ENCODE data around the gene MTMR8.
"Not testable (repeated sequence)": the region's sequence is repeated elsewhere in the genome, so short reads cannot be mapped to it uniquely, and the experiment has no call there.

The MTMR8 gene

DNA sequence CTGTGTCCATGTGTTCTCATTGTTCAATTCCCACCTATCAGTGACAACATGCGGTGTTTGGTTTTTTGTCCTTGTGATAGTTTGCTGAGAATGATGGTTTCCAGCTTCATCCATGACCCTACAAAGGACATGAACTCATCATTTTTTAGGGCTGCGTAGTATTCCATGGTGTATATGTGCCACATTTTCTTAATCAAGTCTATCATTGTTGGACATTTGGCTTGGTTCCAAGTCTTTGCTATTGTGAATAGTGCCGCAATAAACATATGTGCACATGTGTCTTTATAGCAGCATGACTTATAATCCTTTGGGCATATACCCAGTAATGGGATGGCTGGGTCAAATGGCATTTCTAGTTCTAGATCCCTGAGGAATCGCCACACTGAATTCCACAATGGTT is 14.5 kb downstream of the MTMR8 start:
- H3K36me3 ChIP-seq (ENCODE audit: insufficient read depth, low read length); H3K9me3 ChIP-seq (replicated peaks; ENCODE audit: low read length); H3K9ac ChIP-seq (ENCODE audit: low read depth, low read length); H3K4me3 ChIP-seq (ENCODE audit: low read length); H3K27me3 ChIP-seq (ENCODE audit: control insufficient read depth, insufficient read depth, low read length); H3K4me2 ChIP-seq (ENCODE audit: low read length); H3K4me1 ChIP-seq (ENCODE audit: control insufficient read depth, insufficient read depth, low read length): not testable (repeated sequence)

DNA sequence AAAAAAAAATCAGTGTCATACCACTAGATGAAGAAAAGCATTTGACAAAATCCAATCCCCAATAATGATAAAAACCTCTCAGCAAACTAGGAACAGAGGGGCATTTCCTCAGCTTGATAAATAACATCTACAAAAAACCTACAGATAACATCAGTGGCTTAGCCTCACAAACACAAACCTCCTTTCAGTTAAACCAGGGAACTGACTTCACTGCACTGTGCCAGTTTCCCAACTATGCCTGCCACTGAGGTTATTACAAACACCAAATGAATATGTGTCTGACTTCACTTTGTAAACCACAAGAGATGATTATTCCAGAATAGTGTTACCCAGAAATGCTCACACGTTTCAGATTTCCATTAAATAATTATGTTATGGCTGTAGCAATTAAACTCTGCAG is 15.3 kb downstream of the MTMR8 start:
- H3K36me3 ChIP-seq (ENCODE audit: insufficient read depth, low read length): no peaks in the 10 kb centered on the region
- no peak overlapping the region for H3K9ac ChIP-seq (ENCODE audit: low read depth, low read length)
- H3K9me3 ChIP-seq (replicated peaks; ENCODE audit: low read length): no peaks in the 10 kb centered on the region
- no peaks in the 10 kb centered on the region for H3K4me1 ChIP-seq (ENCODE audit: control insufficient read depth, insufficient read depth, low read length)
- H3K27me3 ChIP-seq (ENCODE audit: control insufficient read depth, insufficient read depth, low read length): no peaks in the 10 kb centered on the region
- no peak overlapping the region for H3K4me3 ChIP-seq (ENCODE audit: low read length)
- H3K4me2 ChIP-seq (ENCODE audit: low read length): no peak overlapping the region

- Histone ChIP-seq H3K4me1 (ENCODE audit: control insufficient read depth, insufficient read depth, low read length) (no peaks in the 10 kb centered on the region), H3K9me3 (replicated peaks; ENCODE audit: low read length) (no peaks in the 10 kb centered on the region), H3K27me3 (ENCODE audit: control insufficient read depth, insufficient read depth, low read length) (no peaks in the 10 kb centered on the region), H3K9ac (ENCODE audit: low read depth, low read length) (no peak overlapping the region), H3K4me3 (ENCODE audit: low read length) (no peak overlapping the region), H3K4me2 (ENCODE audit: low read length) (no peak overlapping the region), H3K36me3 (ENCODE audit: insufficient read depth, low read length) (no peaks in the 10 kb centered on the region)
Observed at GRCh38 chrX:64377753-64378152, 17.5 kb downstream of the MTMR8 start.

- H3K9me3 ChIP-seq (replicated peaks; ENCODE audit: low read length): no peaks in the 10 kb centered on the region
- H3K4me2 ChIP-seq (ENCODE audit: low read length): no peak overlapping the region
- H3K4me3 ChIP-seq (ENCODE audit: low read length): no peak overlapping the region
Observed at GRCh38 chrX:64352081-64352480, 43.2 kb downstream of the MTMR8 start.

DNA sequence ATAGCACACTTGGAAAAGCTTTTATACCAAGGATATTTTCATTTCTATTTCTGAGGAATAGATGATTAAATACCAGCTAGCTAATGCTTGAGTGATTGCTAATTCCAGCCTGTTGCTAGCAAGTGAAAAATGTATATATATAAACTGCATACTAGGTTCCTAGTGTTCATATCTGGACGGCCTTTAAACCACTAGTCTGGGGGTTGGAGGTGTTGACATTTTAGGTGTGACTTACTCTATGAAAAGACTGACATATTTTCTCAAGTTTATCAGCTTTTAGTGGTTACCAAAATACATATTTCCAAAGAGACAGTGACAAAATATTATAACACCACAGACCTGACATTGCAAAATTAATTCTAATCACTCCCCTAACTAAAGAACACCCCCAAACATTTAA is 44.7 kb downstream of the MTMR8 start:
- no peak overlapping the region for H3K9ac ChIP-seq (ENCODE audit: low read depth, low read length)
- no peaks in the 10 kb centered on the region for H3K36me3 ChIP-seq (ENCODE audit: insufficient read depth, low read length)
- no peaks in the 10 kb centered on the region for H3K27me3 ChIP-seq (ENCODE audit: control insufficient read depth, insufficient read depth, low read length)

More at GRCh38 chrX:64352081-64352480, 43.2 kb downstream of the MTMR8 start:
- Histone ChIP-seq H3K27me3 (ENCODE audit: control insufficient read depth, insufficient read depth, low read length) (no peaks in the 10 kb centered on the region), H3K36me3 (ENCODE audit: insufficient read depth, low read length) (no peaks in the 10 kb centered on the region), H3K4me1 (ENCODE audit: control insufficient read depth, insufficient read depth, low read length) (no peaks in the 10 kb centered on the region), H3K9ac (ENCODE audit: low read depth, low read length) (no peak overlapping the region)

GRCh38 chrX:64350047-64350446 is 45.2 kb downstream of the MTMR8 start:
- Histone ChIP-seq H3K4me3 (ENCODE audit: low read length) (no peak overlapping the region), H3K4me2 (ENCODE audit: low read length) (no peak overlapping the region), H3K9ac (ENCODE audit: low read depth, low read length) (no peak overlapping the region), H3K4me1 (ENCODE audit: control insufficient read depth, insufficient read depth, low read length) (no peaks in the 10 kb centered on the region), H3K36me3 (ENCODE audit: insufficient read depth, low read length) (no peaks in the 10 kb centered on the region), H3K9me3 (replicated peaks; ENCODE audit: low read length) (no peaks in the 10 kb centered on the region), H3K27me3 (ENCODE audit: control insufficient read depth, insufficient read depth, low read length) (no peaks in the 10 kb centered on the region)

More for the DNA sequence above, 44.7 kb downstream of the MTMR8 start:
- Histone ChIP-seq H3K9me3 (replicated peaks; ENCODE audit: low read length) (no peaks in the 10 kb centered on the region), H3K4me1 (ENCODE audit: control insufficient read depth, insufficient read depth, low read length) (no peaks in the 10 kb centered on the region), H3K4me3 (ENCODE audit: low read length) (no peak overlapping the region), H3K4me2 (ENCODE audit: low read length) (no peak overlapping the region)

DNA sequence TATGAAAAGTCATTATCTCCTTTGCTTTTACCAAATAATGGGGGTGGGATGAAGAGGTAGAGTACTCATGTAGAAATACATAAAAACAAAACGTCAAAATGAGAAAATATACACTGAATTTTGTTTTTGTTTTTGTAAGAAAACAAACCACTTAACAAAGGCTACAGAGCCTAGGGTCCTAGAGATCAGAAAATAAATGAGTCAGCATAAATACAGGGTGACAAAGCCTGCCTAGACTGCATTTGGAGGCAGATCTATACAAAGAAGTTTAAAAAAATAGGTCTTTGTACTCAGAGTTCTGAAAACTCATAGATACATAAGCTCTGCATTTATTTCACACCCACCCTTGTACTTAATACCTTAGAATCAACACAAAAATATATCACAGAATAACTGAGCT is 52.4 kb downstream of the MTMR8 start:
- Histone ChIP-seq H3K36me3 (ENCODE audit: insufficient read depth, low read length) (no peaks in the 10 kb centered on the region), H3K9ac (ENCODE audit: low read depth, low read length) (no peak overlapping the region), H3K4me3 (ENCODE audit: low read length) (no peak overlapping the region), H3K27me3 (ENCODE audit: control insufficient read depth, insufficient read depth, low read length) (no peaks in the 10 kb centered on the region), H3K4me1 (ENCODE audit: control insufficient read depth, insufficient read depth, low read length) (no peaks in the 10 kb centered on the region), H3K4me2 (ENCODE audit: low read length) (no peak overlapping the region), H3K9me3 (replicated peaks; ENCODE audit: low read length) (no peaks in the 10 kb centered on the region)

- H3K9me3 ChIP-seq (replicated peaks; ENCODE audit: low read length): no peaks in the 10 kb centered on the region
Observed at GRCh38 chrX:64338296-64338695, 57.0 kb downstream of the MTMR8 start.

DNA sequence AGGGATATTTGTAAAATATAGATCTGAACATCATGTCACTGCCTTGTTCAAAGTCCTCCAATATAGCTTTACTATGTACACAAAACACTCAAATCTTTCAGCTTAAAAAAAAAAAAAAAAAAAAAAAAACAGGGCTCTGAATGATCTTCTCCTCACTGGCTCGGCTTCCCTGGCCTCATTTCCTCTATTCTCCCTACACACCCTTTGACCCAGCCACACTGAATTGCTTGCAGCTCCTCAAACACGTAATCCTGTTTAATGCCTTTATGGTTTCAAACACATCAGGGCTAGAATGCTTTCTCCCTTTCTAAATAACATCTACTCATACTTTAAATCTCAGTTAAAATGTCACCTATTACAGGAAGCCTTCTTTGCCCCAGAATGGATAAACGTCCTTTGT is 60.8 kb downstream of the MTMR8 start:
- no peak overlapping the region for H3K9ac ChIP-seq (ENCODE audit: low read depth, low read length)
- H3K27me3 ChIP-seq (ENCODE audit: control insufficient read depth, insufficient read depth, low read length): no peaks in the 10 kb centered on the region
- no peak overlapping the region for H3K4me3 ChIP-seq (ENCODE audit: low read length)
- H3K36me3 ChIP-seq (ENCODE audit: insufficient read depth, low read length): no peaks in the 10 kb centered on the region
- no peaks in the 10 kb centered on the region for H3K4me1 ChIP-seq (ENCODE audit: control insufficient read depth, insufficient read depth, low read length)
- H3K4me2 ChIP-seq (ENCODE audit: low read length): no peak overlapping the region
- H3K9me3 ChIP-seq (replicated peaks; ENCODE audit: low read length): no peaks in the 10 kb centered on the region

More at GRCh38 chrX:64338296-64338695, 57.0 kb downstream of the MTMR8 start:
- Histone ChIP-seq H3K4me3 (ENCODE audit: low read length) (no peak overlapping the region), H3K9ac (ENCODE audit: low read depth, low read length) (no peak overlapping the region), H3K36me3 (ENCODE audit: insufficient read depth, low read length) (no peaks in the 10 kb centered on the region), H3K27me3 (ENCODE audit: control insufficient read depth, insufficient read depth, low read length) (no peaks in the 10 kb centered on the region), H3K4me1 (ENCODE audit: control insufficient read depth, insufficient read depth, low read length) (no peaks in the 10 kb centered on the region), H3K4me2 (ENCODE audit: low read length) (no peak overlapping the region)

DNA sequence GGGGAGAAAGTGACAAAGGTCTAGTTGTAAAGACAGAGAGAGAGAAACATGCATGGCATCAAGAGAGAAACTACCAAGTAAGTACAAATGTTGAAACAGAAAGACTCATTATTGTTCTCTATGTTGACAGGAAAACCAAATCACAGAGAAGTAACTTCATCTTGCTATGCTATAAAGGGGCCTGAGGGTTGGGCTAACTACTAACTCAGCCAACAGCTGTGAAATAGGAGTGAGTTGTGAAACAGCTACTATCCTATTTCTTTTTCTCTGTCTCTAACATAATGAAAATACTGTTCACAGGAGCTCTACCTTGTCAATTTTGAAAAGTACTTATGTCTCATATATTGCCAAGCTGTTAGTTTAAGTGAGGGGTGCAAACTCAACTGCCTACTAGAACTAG is 65.0 kb downstream of the MTMR8 start:
- Histone ChIP-seq H3K36me3 (ENCODE audit: insufficient read depth, low read length) (no peaks in the 10 kb centered on the region), H3K9ac (ENCODE audit: low read depth, low read length) (no peak overlapping the region), H3K4me2 (ENCODE audit: low read length) (no peak overlapping the region), H3K27me3 (ENCODE audit: control insufficient read depth, insufficient read depth, low read length) (no peaks in the 10 kb centered on the region), H3K9me3 (replicated peaks; ENCODE audit: low read length) (no peaks in the 10 kb centered on the region), H3K4me1 (ENCODE audit: control insufficient read depth, insufficient read depth, low read length) (no peaks in the 10 kb centered on the region), H3K4me3 (ENCODE audit: low read length) (no peak overlapping the region)

DNA sequence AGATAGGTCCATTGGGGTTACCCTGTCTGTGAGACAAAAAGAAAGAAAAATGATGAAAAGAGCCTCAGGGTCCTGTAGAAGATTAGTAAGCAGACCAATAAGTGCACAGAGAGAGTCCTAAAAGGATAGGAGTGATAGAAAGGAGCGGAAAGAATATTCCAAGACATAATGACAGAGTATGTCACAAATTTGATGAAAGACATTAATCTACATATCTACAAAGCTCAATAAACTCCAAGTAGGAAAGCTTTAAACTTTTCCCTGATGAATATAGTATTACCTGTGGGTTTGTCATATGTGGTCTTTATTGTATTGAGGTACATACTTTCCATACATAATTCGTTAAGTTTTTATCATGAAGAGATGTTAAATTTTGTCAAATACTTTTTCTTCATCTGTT is 73.7 kb downstream of the MTMR8 start:
- Histone ChIP-seq H3K4me2 (ENCODE audit: low read length) (no peak overlapping the region), H3K4me3 (ENCODE audit: low read length) (no peak overlapping the region), H3K4me1 (ENCODE audit: control insufficient read depth, insufficient read depth, low read length) (no peaks in the 10 kb centered on the region), H3K36me3 (ENCODE audit: insufficient read depth, low read length) (no peaks in the 10 kb centered on the region), H3K9ac (ENCODE audit: low read depth, low read length) (no peak overlapping the region), H3K9me3 (replicated peaks; ENCODE audit: low read length) (no peaks in the 10 kb centered on the region), H3K27me3 (ENCODE audit: control insufficient read depth, insufficient read depth, low read length) (no peaks in the 10 kb centered on the region)

GRCh38 chrX:64313624-64314023 is 81.6 kb downstream of the MTMR8 start:
- Histone ChIP-seq H3K9ac (ENCODE audit: low read depth, low read length) (no peak overlapping the region), H3K36me3 (ENCODE audit: insufficient read depth, low read length) (no peaks in the 10 kb centered on the region), H3K27me3 (ENCODE audit: control insufficient read depth, insufficient read depth, low read length) (no peaks in the 10 kb centered on the region), H3K9me3 (replicated peaks; ENCODE audit: low read length) (no peaks in the 10 kb centered on the region), H3K4me1 (ENCODE audit: control insufficient read depth, insufficient read depth, low read length) (no peaks in the 10 kb centered on the region), H3K4me3 (ENCODE audit: low read length) (no peak overlapping the region), H3K4me2 (ENCODE audit: low read length) (no peak overlapping the region)

Data from skeletal muscle satellite cell (primary cell).